Endothelial cell of umbilical vein (primary cell): ENCODE measurements around the gene OR5D18. TPM values are rescaled to one million over a fixed set of nuclear protein-coding genes. Genes with fewer than 3 reads are reported as not detected.

Experiments
- BruUV-seq: library from RNA; stranded (reverse); fragments of 400-500 nt; replicated peaks from 2 replicates; lab custom pipeline; 2021; lab: Mats Ljungman, UMichigan
- CTCF ChIA-PET: fragments of 300-600, 350-600 bp; sonication (Branson Sonifier 250); formaldehyde crosslinking; loops from one replicate; lab custom pipeline; 2021; ENCODE audit warnings: antibody characterized with exemption, inconsistent platforms; lab: Charles Lee
- POLR2A ChIA-PET: fragments of 300-600, 350-600 bp; sonication (Branson Sonifier 250); formaldehyde crosslinking; loops from one replicate; lab custom pipeline; 2021; ENCODE audit warnings: antibody characterized with exemption, inconsistent platforms; lab: Charles Lee
- DNase-seq: peaks from one replicate; pipeline ENCODE4 v3.0.0-alpha.2; 2011; ENCODE audit warnings: low read depth, low spot score
- FAIRE-seq: peaks from 2 replicates; lab custom pipeline; 2011; peaks lifted over from hg19 to GRCh38; lab: Jason Lieb, UNC
- H2AFZ ChIP-seq: 2 replicates; pipeline ENCODE4 v1.6.0; 2012; ENCODE audit warnings: low read depth, low read length, control low read depth, inconsistent platforms
- H3K27ac ChIP-seq: 2 replicates; pipeline ENCODE4 v1.5.1; 2011; ENCODE audit warnings: low read depth, mild to moderate bottlenecking, control low read depth, low read length, moderate library complexity; ENCODE audit not compliant: insufficient read depth
- H3K27me3 ChIP-seq, 2 experiments: 2 replicates each; pipeline versions ENCODE4 v1.6.0 to v1.6.1; 2011; ENCODE audit warnings: low read length in 2 of 2, mixed read lengths in 1 of 2; ENCODE audit not compliant: control insufficient read depth in 2 of 2, insufficient read depth in 2 of 2
- H3K36me3 ChIP-seq, 2 experiments: 2 replicates in 1 of 2; 3 replicates in 1 of 2; pipeline ENCODE4 v1.5.1; 2011; ENCODE audit warnings: low read length in 2 of 2, mild to moderate bottlenecking in 1 of 2, moderate library complexity in 1 of 2; ENCODE audit not compliant: control insufficient read depth in 2 of 2, insufficient read depth in 2 of 2; ENCODE audit errors: extremely low read depth in 1 of 2
- H3K4me1 ChIP-seq: 3 replicates; pipeline ENCODE4 v1.5.1; 2011; ENCODE audit warnings: mild to moderate bottlenecking, low read length; ENCODE audit not compliant: control insufficient read depth, insufficient read depth; ENCODE audit errors: extremely low read depth
- H3K4me2 ChIP-seq: 2 replicates; pipeline ENCODE4 v1.6.1; 2011; ENCODE audit warnings: low read length, control low read depth, mixed read lengths; ENCODE audit not compliant: insufficient read depth
- H3K4me3 ChIP-seq, 3 experiments: fragments of 200-600 bp in 1 of 3; sonication (generic), shearing (Covaris generic) in 1 of 3; replicated peaks in 1 of 3; 2 replicates each; pipeline ENCODE4 v1.5.1; 2011 to 2016; ENCODE audit warnings: control low read depth in 3 of 3, low read length in 3 of 3, mild to moderate bottlenecking in 2 of 3, inconsistent platforms in 1 of 3, low read depth in 1 of 3, moderate library complexity in 1 of 3; ENCODE audit not compliant: insufficient read depth in 1 of 3
- H3K79me2 ChIP-seq: 2 replicates; pipeline ENCODE4 v1.6.0; 2012; ENCODE audit warnings: low read length, inconsistent platforms; ENCODE audit not compliant: control insufficient read depth, insufficient read depth
- H3K9ac ChIP-seq: replicated peaks from 2 replicates; pipeline ENCODE3; 2011; ENCODE audit warnings: low read length, control low read depth; ENCODE audit not compliant: insufficient read depth; ENCODE audit errors: extremely low read depth
- H3K9me1 ChIP-seq: replicated peaks from 3 replicates; pipeline ENCODE4 v1.6.0; 2011; ENCODE audit warnings: mild to moderate bottlenecking, low read length; ENCODE audit not compliant: control insufficient read depth, insufficient read depth; ENCODE audit errors: extremely low read depth
- H3K9me3 ChIP-seq: replicated peaks from 2 replicates; pipeline ENCODE4 v1.5.1; 2012; ENCODE audit warnings: low read length, inconsistent platforms; ENCODE audit not compliant: control insufficient read depth, insufficient read depth
- H4K20me1 ChIP-seq: replicated peaks from 2 replicates; pipeline ENCODE3; 2011; ENCODE audit warnings: mild to moderate bottlenecking, low read length; ENCODE audit not compliant: control insufficient read depth, insufficient read depth; ENCODE audit errors: extremely low read depth
- CTCF ChIP-seq, 2 donors: IDR thresholded peaks; 1 replicate in 1 of 2; 2 replicates in 1 of 2; pipeline ENCODE4 v1.5.1; 2011; ENCODE audit warnings: low read length in 2 of 2, mild to moderate bottlenecking in 2 of 2, moderate library complexity in 2 of 2, control low read depth in 1 of 2, inconsistent platforms in 1 of 2, low read depth in 1 of 2; ENCODE audit not compliant: insufficient read depth in 1 of 2; ENCODE audit errors: extremely low read depth in 1 of 2
- EZH2 ChIP-seq: IDR thresholded peaks from 2 replicates; pipeline ENCODE4 v1.6.1; 2012; ENCODE audit warnings: borderline replicate concordance, low read depth, mild to moderate bottlenecking, moderate library complexity, low read length, inconsistent platforms; ENCODE audit not compliant: severe bottlenecking
- FOS ChIP-seq: IDR thresholded peaks from 2 replicates; pipeline ENCODE4 v1.6.1; 2011; ENCODE audit warnings: mild to moderate bottlenecking, low read length, moderate library complexity, borderline replicate concordance; ENCODE audit not compliant: insufficient read depth
- GATA2 ChIP-seq: IDR thresholded peaks from 2 replicates; pipeline ENCODE4 v1.7.0; 2011; ENCODE audit warnings: low read depth, mild to moderate bottlenecking, moderate library complexity, mixed read lengths, low read length; ENCODE audit not compliant: insufficient read length, insufficient read depth
- JUN ChIP-seq: IDR thresholded peaks from 2 replicates; pipeline ENCODE4 v1.6.1; 2011; ENCODE audit warnings: borderline replicate concordance, low read depth; ENCODE audit not compliant: insufficient read length, insufficient read depth
- MAX ChIP-seq: IDR thresholded peaks from 2 replicates; pipeline ENCODE4 v1.6.1; 2011; ENCODE audit not compliant: insufficient read depth, insufficient read length
- MYC ChIP-seq: IDR thresholded peaks from one replicate; pipeline ENCODE4 v1.6.1; 2011; ENCODE audit warnings: mild to moderate bottlenecking, low read depth, low read length
- POLR2A ChIP-seq: IDR thresholded peaks from 2 replicates; pipeline ENCODE4 v1.6.1; 2012; ENCODE audit warnings: low read depth, mild to moderate bottlenecking, control low read depth, low read length
- POLR2AphosphoS5 ChIP-seq: IDR thresholded peaks from 2 replicates; pipeline ENCODE4 v1.6.1; 2012; ENCODE audit warnings: low read depth, mild to moderate bottlenecking, control low read depth, low read length, moderate library complexity; ENCODE audit not compliant: insufficient read depth
- dilution Hi-C: fragments of 300-500 bp; cut with MboI; formaldehyde crosslinking; loops from one replicate; pipeline ENCODE4 v1.15.0; 2019; ENCODE audit warnings: low sequenced_read_pairs; ENCODE audit not compliant: extremely low pct_ligation_motif_present
- intact Hi-C: fragments of 100-400 bp; cut with micrococcal nuclease; formaldehyde crosslinking; loops from one replicate; pipeline ENCODE4 v1.10.0; 2022
- polyA plus RNA-seq, 4 experiments: library from polyadenylated mRNA; depleted of rRNA in 3 of 4; stranded (reverse) in 3 of 4; unstranded in 1 of 4; fragments of >200 nt; gene quantifications; 2 replicates each; pipeline versions ENCODE4 v1.2.1 to v1.2.3, GENCODE V29; 2011 to 2012; ENCODE audit warnings: missing spikeins in 1 of 4
- total RNA-seq: library from RNA; stranded (reverse); gene quantifications from 2 replicates; pipeline ENCODE4 v1.2.3, GENCODE V29; 2021

OR5D18 gene
- total and polyA plus RNA-seq, 2 donors (not counting 3 experiments of a cell fraction or from before 2014, with no cell fraction given), result not detected

GRCh38 chr11:55838452-55838851, 19.0 kb downstream of the OR5D18 start, which contains the start of gene OR5D16:
TSS of gene OR5D16 (plus strand) at chr11:55838752. CDS start at chr11:55838752, 0 bp downstream.
- Histone ChIP-seq H3K79me2 (no peaks in the 10 kb centered on the region), H3K9me1 (no peaks in the 10 kb centered on the region), H3K27me3 (no peaks in the 10 kb centered on the region), H2AFZ (no peak within 1 kb of the TSS), H4K20me1 (no peaks in the 10 kb centered on the region), H3K4me1 (no peaks in the 10 kb centered on the region), H3K4me3 (no peak within 1 kb of the TSS), H3K36me3 (no peaks in the 10 kb centered on the region), H3K9me3 (peaks cover 3% of the 10 kb centered on the region), H3K4me2 (no peak within 1 kb of the TSS), H3K27ac (no peak within 1 kb of the TSS), H3K9ac (no peak within 1 kb of the TSS)
- no peak for DNase-seq
- dilution Hi-C loops (no loop called here), intact Hi-C loops (no loop called here)
- no peak for FAIRE-seq
- TF ChIP-seq EZH2 (no peak), MYC (no peak), MAX (no peak), FOS (no peak), JUN (no peak), CTCF (IDR thresholded peaks at IDR 0.05; ENCODE audit: extremely low read depth in 1 of 2, insufficient read depth in 1 of 2, low read depth in 1 of 2, low read length in 2 of 2) (no peak), POLR2AphosphoS5 (no peak), GATA2 (no peak), POLR2A (no peak)
- no TSS peak for BruUV-seq
- CTCF ChIA-PET, result no interaction called here
- POLR2A ChIA-PET, result no interaction called here
